GM06990 (cell line): ENCODE measurements around the gene ERRFI1.
A peak's percentile ranks its signal among the peaks of the same experiment; 100 is the strongest.

Source experiments
- DNase-seq: peaks from one replicate; pipeline ENCODE4 v3.0.0-alpha.2; 2011; ENCODE audit not compliant: insufficient read length; ENCODE audit errors: extremely low read depth
- H3K27me3 ChIP-seq: replicated peaks from 2 replicates; pipeline ENCODE4 v1.6.0; 2011; ENCODE audit warnings: low read length; ENCODE audit not compliant: control insufficient read depth, insufficient read depth
- H3K36me3 ChIP-seq: 2 replicates; pipeline ENCODE4 v1.5.1; 2011; ENCODE audit warnings: low read length; ENCODE audit not compliant: control insufficient read depth, insufficient read depth
- H3K4me3 ChIP-seq: replicated peaks from 2 replicates; pipeline ENCODE4 v1.5.1; 2011; ENCODE audit warnings: low read depth, mild to moderate bottlenecking, control low read depth, low read length
- TF ChIP-seq, protein P1 (sequence below): IDR thresholded peaks from 2 replicates; pipeline ENCODE4 v1.5.1; 2011; ENCODE audit warnings: low read length, control low read depth, mild to moderate bottlenecking, inconsistent platforms; ENCODE audit not compliant: insufficient read depth, poor library complexity, severe bottlenecking

The ERRFI1 gene

DNA sequence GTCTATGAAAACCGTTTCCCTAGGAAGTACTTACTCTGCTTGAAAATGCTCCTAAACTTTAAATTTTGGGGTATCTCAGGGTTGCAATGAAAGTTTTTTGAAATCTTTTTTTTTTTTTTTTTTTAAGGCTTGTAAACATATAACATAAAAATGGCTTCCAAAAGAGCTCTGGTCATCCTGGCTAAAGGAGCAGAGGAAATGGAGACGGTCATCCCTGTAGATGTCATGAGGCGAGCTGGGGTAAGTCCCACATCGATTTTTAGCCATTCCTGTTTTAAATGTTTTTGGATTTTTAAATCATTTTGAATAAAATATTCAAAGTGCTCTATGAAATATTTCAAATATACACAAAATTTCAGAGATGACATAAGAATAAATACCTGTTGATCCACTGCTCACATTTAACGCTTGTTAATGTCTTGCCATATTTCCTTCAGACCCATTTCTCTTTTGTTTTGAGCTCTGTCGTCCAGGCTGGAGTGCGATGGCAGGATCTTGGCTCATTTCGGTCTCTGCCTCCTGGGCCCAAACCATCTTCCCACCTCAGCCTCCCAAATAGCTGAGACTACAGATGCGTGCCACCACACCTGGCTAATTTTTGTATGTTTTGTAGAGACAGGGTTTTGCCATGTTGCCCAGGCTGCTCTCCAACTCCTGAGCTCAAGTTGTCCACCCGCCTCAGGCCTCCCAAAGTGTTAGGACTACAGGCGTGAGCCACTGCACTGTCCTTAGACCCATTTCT is 63.3 kb downstream of the ERRFI1 start:
- DNase-seq: no peak
- H3K4me3 ChIP-seq: peak overlapping the region; percentile 94
- H3K27me3 ChIP-seq: no peaks in the 10 kb centered on the region
- TF ChIP-seq, protein P1, sequence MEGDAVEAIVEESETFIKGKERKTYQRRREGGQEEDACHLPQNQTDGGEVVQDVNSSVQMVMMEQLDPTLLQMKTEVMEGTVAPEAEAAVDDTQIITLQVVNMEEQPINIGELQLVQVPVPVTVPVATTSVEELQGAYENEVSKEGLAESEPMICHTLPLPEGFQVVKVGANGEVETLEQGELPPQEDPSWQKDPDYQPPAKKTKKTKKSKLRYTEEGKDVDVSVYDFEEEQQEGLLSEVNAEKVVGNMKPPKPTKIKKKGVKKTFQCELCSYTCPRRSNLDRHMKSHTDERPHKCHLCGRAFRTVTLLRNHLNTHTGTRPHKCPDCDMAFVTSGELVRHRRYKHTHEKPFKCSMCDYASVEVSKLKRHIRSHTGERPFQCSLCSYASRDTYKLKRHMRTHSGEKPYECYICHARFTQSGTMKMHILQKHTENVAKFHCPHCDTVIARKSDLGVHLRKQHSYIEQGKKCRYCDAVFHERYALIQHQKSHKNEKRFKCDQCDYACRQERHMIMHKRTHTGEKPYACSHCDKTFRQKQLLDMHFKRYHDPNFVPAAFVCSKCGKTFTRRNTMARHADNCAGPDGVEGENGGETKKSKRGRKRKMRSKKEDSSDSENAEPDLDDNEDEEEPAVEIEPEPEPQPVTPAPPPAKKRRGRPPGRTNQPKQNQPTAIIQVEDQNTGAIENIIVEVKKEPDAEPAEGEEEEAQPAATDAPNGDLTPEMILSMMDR: no peak
- peaks cover 17% of the 10 kb centered on the region for H3K36me3 ChIP-seq

DNA sequence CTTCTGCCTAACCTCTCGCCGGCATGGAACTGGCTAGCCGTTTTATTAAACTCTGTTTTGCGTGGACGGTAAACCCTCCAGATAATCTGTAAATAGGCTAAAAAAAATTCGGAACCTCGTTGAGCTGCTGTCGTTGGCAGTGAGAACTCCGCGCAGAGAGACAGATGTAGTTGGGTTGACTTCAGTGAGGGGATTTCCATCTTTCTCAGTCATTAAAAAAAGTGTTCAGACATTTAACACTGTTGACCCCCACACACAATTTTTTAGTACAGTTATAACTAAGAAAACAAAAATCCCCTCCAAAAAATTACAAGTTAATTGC is 64.1 kb downstream of the ERRFI1 start:
- TF ChIP-seq, protein P1: no peak
- no peak for DNase-seq
- peak overlapping the region; percentile 94 for H3K4me3 ChIP-seq
- peaks cover 17% of the 10 kb centered on the region for H3K36me3 ChIP-seq
- H3K27me3 ChIP-seq: no peaks in the 10 kb centered on the region
